Tibial artery (tissue), 4 donors: ENCODE measurements around the gene C20orf202.
A peak's percentile ranks its signal among the peaks of the same experiment; 100 is the strongest.
"Not testable (repeated sequence)": the region's sequence is repeated elsewhere in the genome, so short reads cannot be mapped to it uniquely, and the experiment has no call there.

Experiments used
- DNase-seq, 2 donors: peaks; one replicate each; pipeline ENCODE4 v3.0.0-alpha.2; 2019
- H3K27ac ChIP-seq, 2 donors: fragments of 200-600 bp; sonication (generic) in 1 of 2; 1 replicate in 1 of 2; 2 replicates in 1 of 2; pipeline ENCODE4 v1.5.1; 2018 to 2019; ENCODE audit warnings: mild to moderate bottlenecking in 1 of 2
- H3K27me3 ChIP-seq, 2 donors: fragments of 200-600 bp; sonication (generic) in 1 of 2; one replicate each; pipeline versions ENCODE4 v1.5.1 to v1.6.0; 2016 to 2019
- H3K36me3 ChIP-seq, 3 donors: fragments of 200-600 bp; sonication (generic) in 2 of 3; one replicate each; pipeline ENCODE4 v1.5.1; 2016 to 2019; ENCODE audit warnings: mild to moderate bottlenecking in 2 of 3
- H3K4me1 ChIP-seq, 4 donors: fragments of 200-600 bp; sonication (generic) in 2 of 4; 1 replicate in 3 of 4; 2 replicates in 1 of 4; pipeline ENCODE4 v1.5.1; 2016 to 2019
- H3K4me3 ChIP-seq, 2 donors: fragments of 200-600 bp; sonication (generic) in 1 of 2; 1 replicate in 1 of 2; 2 replicates in 1 of 2; pipeline ENCODE4 v1.5.1; 2018 to 2019; ENCODE audit warnings: mild to moderate bottlenecking in 2 of 2
- H3K9me3 ChIP-seq, 3 donors: fragments of 200-600 bp; sonication (generic) in 1 of 3; one replicate each; pipeline ENCODE4 v1.5.1; 2016 to 2019
- CTCF ChIP-seq, 2 experiments: fragments of 200-600 bp in 1 of 2; fragments of 450-650 bp in 1 of 2; IDR thresholded peaks; one replicate each; pipeline ENCODE4 v1.5.1; 2017 to 2019; ENCODE audit warnings: antibody characterized with exemption in 2 of 2, mild to moderate bottlenecking in 1 of 2, moderate library complexity in 1 of 2
- intact Hi-C: fragments of 100-400 bp; cut with DNase I; formaldehyde crosslinking; loops from one replicate; pipeline ENCODE4 v1.15.0; 2023; ENCODE audit warnings: low total_unique reads

C20orf202 gene

GRCh38 chr20:1215386-1216170 is 12.3 kb downstream of the C20orf202 start:
- H3K27me3 ChIP-seq = peaks cover 0 to 23% of the 10 kb centered on the region in 2 donors
- no peak for DNase-seq
- no peak overlapping the region for H3K4me3 ChIP-seq
- no peaks in the 10 kb centered on the region for H3K4me1 ChIP-seq
- intact Hi-C loops = no loop called here
- no peak overlapping the region for H3K27ac ChIP-seq
- TF ChIP-seq CTCF (IDR thresholded peaks at IDR 0.05) = no peak
- H3K36me3 ChIP-seq = no peaks in the 10 kb centered on the region
- no peaks in the 10 kb centered on the region for H3K9me3 ChIP-seq

DNA sequence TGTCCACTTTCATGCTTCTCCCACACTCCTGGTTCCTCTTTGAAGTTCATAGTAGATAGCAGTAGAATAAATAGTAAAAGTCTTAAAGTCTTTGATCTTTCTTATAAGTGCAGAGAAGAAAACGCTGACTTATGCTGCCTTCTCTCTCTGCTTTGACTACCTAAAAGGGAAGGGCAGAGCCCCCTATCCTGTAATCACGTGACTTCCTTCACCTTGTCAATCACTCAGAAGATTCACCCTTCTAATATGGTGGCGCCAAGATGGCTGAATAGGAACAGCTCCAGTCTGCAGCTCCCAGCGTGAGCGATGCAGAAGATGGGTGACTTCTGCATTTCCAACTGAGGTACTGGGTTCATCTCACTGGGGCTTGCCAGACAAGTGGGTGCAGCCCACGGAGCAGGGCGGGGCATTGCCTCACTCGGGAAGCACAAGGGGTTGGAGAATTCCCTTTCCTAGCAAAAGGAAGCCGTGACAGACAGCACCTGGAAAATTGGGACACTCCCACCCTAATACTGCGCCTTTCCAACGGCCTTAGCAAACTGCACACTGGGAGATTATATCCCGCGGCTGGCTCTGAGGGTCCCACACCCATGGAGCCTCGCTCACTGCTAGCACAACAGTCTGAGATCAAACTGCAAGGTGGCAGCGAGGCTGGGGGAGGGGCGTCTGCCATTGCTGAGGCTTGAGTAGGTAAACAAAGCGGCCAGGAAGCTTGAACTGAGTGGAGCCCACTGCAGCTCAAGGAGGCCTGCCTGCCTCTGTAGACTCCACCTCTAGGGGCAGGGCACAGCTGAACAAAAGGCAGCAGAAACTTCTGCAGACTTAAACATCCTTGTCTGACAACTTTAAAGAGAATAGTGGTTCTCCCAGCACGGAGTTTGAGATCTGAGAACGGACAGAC is 13.5 kb downstream of the C20orf202 start:
- H3K9me3 ChIP-seq, intact Hi-C loops, H3K4me3 ChIP-seq, H3K36me3 ChIP-seq, H3K4me1 ChIP-seq, DNase-seq, H3K27ac ChIP-seq: not testable (repeated sequence)
- peaks cover 0 to 23% of the 10 kb centered on the region in 2 donors for H3K27me3 ChIP-seq

DNA sequence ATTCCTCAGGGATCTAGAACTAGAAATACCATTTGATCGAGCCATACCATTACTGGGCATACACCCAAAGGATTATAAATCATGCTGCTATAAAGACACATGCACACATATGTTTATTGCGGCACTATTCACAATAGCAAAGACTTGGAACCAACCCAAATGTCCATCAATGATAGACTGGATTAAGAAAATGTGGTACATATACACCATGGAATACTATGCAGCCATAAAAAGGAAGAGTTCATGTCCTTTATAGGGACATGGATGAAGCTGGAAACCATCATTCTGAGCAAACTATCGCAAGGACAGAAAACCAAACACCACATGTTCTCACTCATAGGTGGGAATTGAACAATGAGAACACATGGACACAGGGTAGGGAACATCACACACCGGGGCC is 19.5 kb downstream of the C20orf202 start:
- H3K27ac ChIP-seq, intact Hi-C loops, H3K4me3 ChIP-seq, H3K9me3 ChIP-seq, H3K36me3 ChIP-seq, DNase-seq: not testable (repeated sequence)
- H3K4me1 ChIP-seq = peaks cover 0 to 21% (median 12%) of the 10 kb centered on the region in 4 donors
- peaks cover 0 to 26% of the 10 kb centered on the region in 2 donors for H3K27me3 ChIP-seq

DNA sequence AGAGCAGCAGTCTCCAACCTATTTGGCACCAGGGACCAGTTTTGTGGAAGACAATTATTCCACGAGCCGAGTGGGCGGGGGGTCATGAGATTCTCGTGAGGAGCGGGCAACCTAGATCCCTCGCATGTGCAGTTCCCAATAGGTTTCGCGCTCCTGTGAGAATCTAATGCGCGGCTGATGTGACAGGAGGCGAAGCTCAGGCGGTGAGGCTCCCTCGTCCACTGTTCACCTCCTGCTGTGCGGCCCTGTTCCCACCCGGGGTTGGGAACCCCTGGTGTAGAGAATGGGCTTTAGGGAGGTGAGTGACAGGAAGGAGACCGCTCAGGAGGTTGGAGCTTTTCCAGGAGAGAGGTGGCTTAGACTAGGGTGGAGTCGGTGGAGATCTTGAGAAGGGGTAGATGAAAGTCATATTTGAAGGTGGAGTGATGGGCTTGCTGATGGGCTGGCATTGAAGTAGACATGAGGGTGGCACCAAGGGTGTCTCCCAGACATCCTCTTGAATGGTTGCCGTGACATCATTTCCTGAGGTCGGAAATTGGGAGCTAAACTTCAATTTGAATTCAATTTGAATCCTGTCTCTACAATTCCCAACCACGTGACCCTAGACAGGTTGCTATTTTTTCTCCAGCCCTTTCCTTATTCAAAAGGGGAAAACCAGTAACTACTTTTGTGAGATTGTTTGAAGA is 21.1 kb downstream of the C20orf202 start:
- Histone ChIP-seq H3K27ac (no peak overlapping the region), H3K4me3 (no peak overlapping the region), H3K36me3 (no peaks in the 10 kb centered on the region), H3K4me1 (peaks cover 0 to 21% (median 12%) of the 10 kb centered on the region in 4 donors), H3K9me3 (no peaks in the 10 kb centered on the region), H3K27me3 (peaks cover 0 to 40% of the 10 kb centered on the region in 2 donors)
- TF ChIP-seq CTCF (IDR thresholded peaks at IDR 0.05) = no peak
- intact Hi-C loops = no loop called here
- DNase-seq = no peak

- TF ChIP-seq CTCF (IDR thresholded peaks at IDR 0.05) = no peak
- Histone ChIP-seq H3K4me3 (peak overlapping the region; percentile 50 to 62), H3K9me3 (no peaks in the 10 kb centered on the region), H3K27me3 (peaks cover 0 to 46% of the 10 kb centered on the region in 2 donors), H3K36me3 (no peaks in the 10 kb centered on the region), H3K4me1 (peaks cover 0 to 21% (median 12%) of the 10 kb centered on the region in 4 donors), H3K27ac (no peak overlapping the region)
- peak in 1 of 2 donors; percentile 47 for DNase-seq
- intact Hi-C loops = no loop called here
Observed at GRCh38 chr20:1225263-1225782, 22.1 kb downstream of the C20orf202 start.
